Chondrocyte (in vitro differentiated cells): Measurements from ENCODE around the gene ADGRE3. TPM values are rescaled to one million over a fixed set of nuclear protein-coding genes. Genes with fewer than 3 reads are reported as not detected.

Experiments used
- DNase-seq: peaks from one replicate; pipeline ENCODE4 v3.0.0; 2021; ENCODE audit warnings: mixed read lengths, low spot score
- H3K27ac Mint-ChIP-seq: one replicate; pipeline ENCODE4 v1.8.0; 2021; ENCODE audit warnings: mild to moderate bottlenecking, moderate library complexity, mixed read lengths; ENCODE audit not compliant: unreplicated experiment
- H3K27me3 Mint-ChIP-seq: 2 replicates; pipeline ENCODE4 v1.8.0; 2021; ENCODE audit warnings: low read depth, mixed read lengths
- H3K36me3 Mint-ChIP-seq: 2 replicates; pipeline ENCODE4 v1.8.0; 2021; ENCODE audit warnings: low read depth, mixed read lengths
- H3K4me1 Mint-ChIP-seq: 2 replicates; pipeline ENCODE4 v1.8.0; 2021; ENCODE audit warnings: low read depth, mild to moderate bottlenecking, mixed read lengths
- H3K4me3 Mint-ChIP-seq: one replicate; pipeline ENCODE4 v1.8.0; 2021; ENCODE audit warnings: mild to moderate bottlenecking, moderate library complexity, mixed read lengths; ENCODE audit not compliant: unreplicated experiment
- H3K9me3 Mint-ChIP-seq: 2 replicates; pipeline ENCODE4 v1.8.0; 2021; ENCODE audit warnings: low read depth, mixed read lengths
- total RNA-seq: library from RNA; stranded (reverse); gene quantifications from 3 replicates; pipeline ENCODE4 v1.2.1, GENCODE V29; 2021
- TF ChIP-seq, protein P1 (sequence below): fragments of 200-600 bp; sonication (generic); IDR thresholded peaks from 2 replicates; pipeline ENCODE4 v1.5.0; 2021; ENCODE audit warnings: antibody characterized with exemption, mild to moderate bottlenecking, moderate library complexity

ADGRE3 gene
- total RNA-seq, 1 donor from 2014 or later, result not detected

DNA sequence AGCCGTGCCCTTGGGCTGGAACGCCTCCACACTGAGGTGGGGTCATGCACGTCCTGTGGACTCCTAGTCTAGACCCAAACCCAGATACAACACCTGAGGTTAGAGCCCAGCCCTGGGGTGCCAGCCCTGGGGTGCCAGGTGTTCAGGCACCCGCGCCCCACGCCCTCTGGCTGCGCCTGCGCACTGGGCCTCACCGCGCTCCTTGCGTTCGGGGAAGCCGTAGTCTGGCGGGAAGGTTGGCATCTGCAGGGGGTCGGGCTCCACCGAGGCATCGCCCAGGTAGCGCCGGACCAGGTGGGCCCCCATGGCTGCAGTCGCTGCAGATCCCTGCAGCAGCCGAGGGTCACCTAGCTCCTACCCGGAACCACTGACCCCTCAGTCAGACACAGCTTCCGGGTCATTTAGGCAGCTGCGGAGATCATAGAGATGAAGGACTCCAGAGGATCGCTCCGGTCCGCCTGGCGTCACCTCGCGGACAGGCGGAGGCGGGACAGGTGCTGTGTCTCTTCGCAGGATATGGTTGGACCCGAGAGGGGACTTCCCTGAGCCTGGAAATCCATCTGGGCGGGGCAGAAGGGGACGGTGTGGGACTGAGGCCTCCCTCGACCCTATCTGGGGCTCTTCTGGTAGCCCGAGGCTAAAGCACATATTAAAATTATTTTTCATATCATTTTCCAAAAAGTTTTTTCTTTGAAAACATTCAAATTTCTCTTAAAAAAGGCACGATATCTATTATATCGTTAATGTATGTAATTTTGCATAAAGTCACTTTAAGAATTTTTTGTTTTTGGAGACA, 102.8 kb downstream of the ADGRE3 start, which contains the start of gene NDUFB7:
TSS of gene NDUFB7 (minus strand) at position 372 of the 796 bp plus-strand sequence. CDS start at position 306, 66 bp downstream.
- DNase-seq, result peak; percentile 95
- Mint-ChIP-seq H3K27me3 (no peaks in the 10 kb centered on the region), H3K36me3 (peaks cover 2% of the 10 kb centered on the region), H3K27ac (peak within 1 kb of the TSS; percentile 59), H3K9me3 (no peaks in the 10 kb centered on the region), H3K4me1 (peaks cover 27% of the 10 kb centered on the region), H3K4me3 (peak within 1 kb of the TSS; percentile 94)
- TF ChIP-seq, protein P1, sequence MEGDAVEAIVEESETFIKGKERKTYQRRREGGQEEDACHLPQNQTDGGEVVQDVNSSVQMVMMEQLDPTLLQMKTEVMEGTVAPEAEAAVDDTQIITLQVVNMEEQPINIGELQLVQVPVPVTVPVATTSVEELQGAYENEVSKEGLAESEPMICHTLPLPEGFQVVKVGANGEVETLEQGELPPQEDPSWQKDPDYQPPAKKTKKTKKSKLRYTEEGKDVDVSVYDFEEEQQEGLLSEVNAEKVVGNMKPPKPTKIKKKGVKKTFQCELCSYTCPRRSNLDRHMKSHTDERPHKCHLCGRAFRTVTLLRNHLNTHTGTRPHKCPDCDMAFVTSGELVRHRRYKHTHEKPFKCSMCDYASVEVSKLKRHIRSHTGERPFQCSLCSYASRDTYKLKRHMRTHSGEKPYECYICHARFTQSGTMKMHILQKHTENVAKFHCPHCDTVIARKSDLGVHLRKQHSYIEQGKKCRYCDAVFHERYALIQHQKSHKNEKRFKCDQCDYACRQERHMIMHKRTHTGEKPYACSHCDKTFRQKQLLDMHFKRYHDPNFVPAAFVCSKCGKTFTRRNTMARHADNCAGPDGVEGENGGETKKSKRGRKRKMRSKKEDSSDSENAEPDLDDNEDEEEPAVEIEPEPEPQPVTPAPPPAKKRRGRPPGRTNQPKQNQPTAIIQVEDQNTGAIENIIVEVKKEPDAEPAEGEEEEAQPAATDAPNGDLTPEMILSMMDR, result peak; percentile 83

DNA sequence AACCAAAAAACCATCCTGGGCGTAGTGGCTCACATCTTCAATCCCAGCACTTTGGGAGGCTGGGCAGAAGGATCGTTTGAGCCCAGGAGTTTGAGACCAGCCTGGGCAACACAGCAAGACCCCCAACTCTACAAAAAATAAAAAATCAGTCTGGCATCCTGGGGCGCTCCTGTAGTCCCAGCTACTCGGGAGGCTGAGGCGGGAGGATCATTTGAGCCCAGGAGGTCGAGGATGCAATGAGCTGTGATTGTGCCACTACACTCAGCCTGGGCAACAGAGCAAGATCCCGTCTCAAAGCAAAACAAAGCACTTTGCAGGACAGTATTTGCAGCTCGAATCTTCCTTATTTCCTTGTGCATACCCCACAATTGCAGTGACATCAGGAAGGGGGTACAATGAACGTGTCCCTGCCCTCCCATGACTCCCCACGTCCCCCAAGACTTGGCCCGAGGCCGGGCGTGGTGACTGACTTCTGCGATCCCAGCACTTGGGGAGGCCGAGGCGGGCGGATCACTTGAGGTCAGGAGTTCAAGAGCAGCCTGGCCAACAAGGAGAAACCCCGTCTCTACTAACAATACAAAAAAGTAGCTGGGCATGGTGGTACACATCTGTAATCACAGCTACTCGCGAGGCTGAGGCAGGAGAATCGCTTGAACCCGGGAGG, 103.6 kb downstream of the ADGRE3 start:
- H3K9me3 Mint-ChIP-seq, result no peaks in the 10 kb centered on the region
- H3K4me3 Mint-ChIP-seq, result peak overlapping the region; percentile 94
- peaks cover 27% of the 10 kb centered on the region for H3K4me1 Mint-ChIP-seq
- peak overlapping the region; percentile 22 for H3K27ac Mint-ChIP-seq
- no peak for DNase-seq
- TF ChIP-seq, protein P1, result no peak
- peaks cover 2% of the 10 kb centered on the region for H3K36me3 Mint-ChIP-seq
- no peaks in the 10 kb centered on the region for H3K27me3 Mint-ChIP-seq

Other genes starting within 250 kb of the ADGRE3 start
- gene PKN1, start 241.5 kb downstream of the ADGRE3 start, total RNA-seq, result 112 to 204 TPM (median 195 TPM) in 3 replicates
- 0.29 to 1.6 TPM (median 1.4 TPM) in 3 replicates for gene PTGER1, start 199.5 kb downstream of the ADGRE3 start, total RNA-seq
- gene GIPC1, start 178.7 kb downstream of the ADGRE3 start, total RNA-seq, result 83.7 to 107 TPM (median 99.6 TPM) in 3 replicates
- gene DNAJB1, start 156.4 kb downstream of the ADGRE3 start, total RNA-seq, result 63.1 to 85.1 TPM (median 77.2 TPM) in 3 replicates
- gene TECR, start 145.2 kb downstream of the ADGRE3 start, total RNA-seq, result 69.4 to 98.0 TPM (median 70.7 TPM) in 3 replicates
- gene NDUFB7, start 102.8 kb downstream of the ADGRE3 start, total RNA-seq, result 126 to 154 TPM (median 128 TPM) in 3 replicates
- gene CLEC17A, start 91.8 kb downstream of the ADGRE3 start, total RNA-seq, result not detected in 3 replicates
- 13.0 to 19.1 TPM (median 14.7 TPM) in 3 replicates for gene ZNF333, start 15.2 kb upstream of the ADGRE3 start, total RNA-seq
- 0.87 to 1.6 TPM in 2 of 3 replicates, not detected in the other for gene ADGRE2, start 103.7 kb upstream of the ADGRE3 start, total RNA-seq
- not detected in 3 replicates for gene OR7A5, start 160.3 kb upstream of the ADGRE3 start, total RNA-seq
- gene OR7C1, start 160.3 kb upstream of the ADGRE3 start, total RNA-seq, result not detected in 3 replicates
- gene OR7A10, start 174.1 kb upstream of the ADGRE3 start, total RNA-seq, result not detected in 3 replicates
- gene OR7A17, start 211.3 kb upstream of the ADGRE3 start, total RNA-seq, result not detected in 3 replicates